D341Med (cell line): Measurements from ENCODE around the gene PTPRT.

ENCODE experiments used
- DNase-seq: peaks from one replicate; pipeline ENCODE4 v3.0.0; 2012; ENCODE audit warnings: low spot score

PTPRT gene

GRCh38 chr20:42461965-42462593 lies 727.6 kb downstream of the PTPRT start:
- DNase-seq, result no peak

- no peak for DNase-seq
Observed at GRCh38 chr20:42461291-42461690, 728.4 kb downstream of the PTPRT start.

GRCh38 chr20:42447270-42447669 lies 742.4 kb downstream of the PTPRT start:
- no peak for DNase-seq

- DNase-seq, result no peak
Observed at GRCh38 chr20:42444799-42445198, 744.9 kb downstream of the PTPRT start.

GRCh38 chr20:42443200-42443599 lies 746.5 kb downstream of the PTPRT start:
- no peak for DNase-seq

DNA sequence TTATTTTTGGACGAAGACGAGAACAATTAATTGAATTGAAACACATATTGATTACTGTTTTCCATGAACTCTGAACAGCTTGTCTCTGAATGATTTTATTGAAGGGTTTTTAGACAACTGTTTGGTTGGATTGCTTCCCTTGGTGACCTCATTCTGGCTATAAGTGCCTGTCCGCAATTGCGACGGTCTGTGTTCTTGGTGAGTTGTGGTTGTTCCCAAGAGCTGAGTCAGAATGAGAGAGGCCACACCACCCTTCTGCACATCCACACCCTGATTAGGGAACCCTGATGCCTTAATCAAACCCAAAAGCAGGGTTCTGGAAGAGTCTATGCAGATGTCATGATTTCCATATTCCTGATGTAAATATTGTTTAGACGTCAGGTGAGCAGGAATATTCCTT lies 747.0 kb downstream of the PTPRT start:
- no peak for DNase-seq

DNA sequence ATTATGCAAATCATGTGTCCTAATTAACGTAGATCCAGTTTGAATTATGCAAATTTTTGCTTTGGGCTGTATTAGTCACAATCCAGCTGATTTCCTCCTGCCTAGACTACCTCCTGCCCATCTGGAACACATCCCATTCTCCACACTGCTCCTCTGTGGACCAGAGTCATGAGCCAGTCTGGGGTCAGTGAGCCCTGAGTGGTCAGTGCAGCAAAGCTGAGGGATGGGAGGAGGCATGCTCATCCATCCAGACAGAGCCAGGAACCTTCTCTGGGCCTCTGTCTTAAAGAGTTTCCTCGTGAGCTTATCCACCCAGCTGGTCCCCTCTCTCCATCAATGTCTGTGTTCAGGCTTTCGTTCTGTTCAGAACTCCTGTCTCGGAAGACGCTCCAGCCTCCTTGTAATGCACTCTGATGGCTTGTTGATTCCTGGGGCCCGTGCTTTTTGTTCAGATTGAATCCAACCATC lies 747.8 kb downstream of the PTPRT start:
- DNase-seq, result no peak

DNA sequence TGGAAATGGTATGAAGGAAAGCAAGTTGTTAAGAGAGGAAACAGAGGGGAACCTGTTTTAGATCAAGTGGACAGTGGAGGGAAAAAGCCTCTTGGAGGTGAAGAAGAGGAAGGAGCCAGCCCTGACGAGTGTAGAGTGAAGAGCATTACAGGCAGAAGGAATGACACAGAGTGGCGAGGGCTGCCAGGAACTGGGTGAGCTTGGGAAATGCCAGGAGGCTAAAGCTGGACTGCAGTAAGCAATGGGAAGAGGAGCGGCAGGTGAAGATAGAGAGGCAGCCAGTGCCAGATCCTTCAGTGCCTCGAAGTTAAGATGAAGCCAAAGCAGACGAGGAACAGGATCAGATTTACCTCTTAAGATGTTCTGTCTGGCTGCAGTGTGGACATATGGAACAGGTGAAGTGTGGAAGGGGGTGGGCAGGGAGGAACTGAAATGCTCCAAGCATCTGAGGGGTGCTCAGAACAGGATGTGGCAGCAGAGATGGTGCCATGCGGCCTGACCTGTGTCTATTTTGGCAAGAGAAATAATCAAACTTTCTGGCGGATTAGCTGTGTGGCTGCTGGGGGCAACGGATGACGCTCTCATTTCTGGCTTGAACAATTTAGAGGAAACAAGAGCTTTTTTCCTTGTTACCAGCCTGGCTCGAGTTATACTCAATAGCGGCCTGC lies 748.4 kb downstream of the PTPRT start:
- no peak for DNase-seq

- no peak for DNase-seq
Observed at GRCh38 chr20:42435230-42435629, 754.5 kb downstream of the PTPRT start.

- no peak for DNase-seq
Observed at GRCh38 chr20:42432496-42433334, 757.0 kb downstream of the PTPRT start.

GRCh38 chr20:42430598-42430997 lies 759.1 kb downstream of the PTPRT start:
- DNase-seq, result no peak

DNA sequence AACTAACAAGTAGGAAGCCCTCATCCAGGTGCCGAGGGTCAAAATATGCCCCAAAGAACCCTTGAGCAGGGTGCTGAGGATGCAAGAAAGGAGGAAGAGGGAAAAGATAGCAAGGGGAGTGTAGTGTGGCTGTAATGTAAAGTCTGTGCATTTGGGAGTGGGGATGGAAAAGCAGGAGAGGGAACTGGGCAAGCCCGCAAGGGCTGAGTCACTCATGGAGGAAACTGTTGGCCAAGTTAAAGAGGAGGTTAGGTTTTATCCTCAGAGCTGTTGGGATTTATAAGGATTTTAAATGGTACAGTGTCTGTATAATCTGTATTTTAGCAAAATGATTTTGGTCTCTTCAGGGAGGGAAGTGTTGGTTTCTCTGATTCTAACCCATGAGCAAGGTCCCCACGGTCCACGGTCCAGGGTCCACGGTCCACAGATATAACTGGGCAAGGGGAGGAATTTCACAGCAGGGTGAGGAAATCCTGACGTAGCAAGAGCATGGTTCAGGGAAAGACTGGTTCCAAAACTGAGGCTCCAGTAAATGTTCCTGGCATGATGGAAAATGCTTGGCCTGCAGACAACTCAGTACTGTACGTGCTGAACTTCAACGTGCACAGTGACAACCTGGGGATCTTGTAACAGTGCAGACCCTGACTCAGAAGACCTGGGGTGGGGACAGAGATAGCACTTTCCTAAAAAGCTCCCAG lies 759.8 kb downstream of the PTPRT start:
- no peak for DNase-seq

DNA sequence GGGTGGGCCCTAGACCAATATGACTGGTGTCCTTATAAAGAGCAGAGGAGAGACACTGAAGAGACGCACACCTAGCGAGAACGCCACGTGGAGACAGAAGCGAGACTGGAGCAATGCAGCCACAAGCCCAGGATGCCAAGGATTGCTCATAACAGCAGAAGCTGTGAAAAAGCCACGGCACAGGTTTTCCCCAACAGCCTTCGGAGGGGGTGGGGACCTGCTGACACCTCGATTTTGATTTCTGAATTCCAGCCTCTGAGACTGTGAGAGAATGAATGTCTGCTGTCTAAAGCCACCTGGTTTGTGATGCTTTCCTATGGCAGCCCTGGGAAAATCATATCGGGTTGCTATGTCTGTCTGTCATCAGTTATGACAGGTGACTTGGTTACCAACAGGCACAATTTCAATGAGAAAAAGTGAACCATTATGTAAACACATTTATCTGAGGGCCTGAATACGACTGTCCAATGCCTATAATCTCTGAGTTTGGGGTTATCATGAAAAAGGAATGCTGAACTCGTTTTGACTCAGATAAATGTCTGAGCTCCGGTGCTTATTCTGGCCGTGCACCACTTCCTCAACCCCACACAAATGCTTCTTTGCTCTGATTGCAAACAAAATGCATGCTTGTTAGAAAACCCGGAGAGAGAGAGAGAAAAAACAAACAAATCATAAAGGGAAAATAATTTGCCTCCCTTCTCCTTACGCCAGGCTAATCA lies 769.7 kb downstream of the PTPRT start:
- no peak for DNase-seq

GRCh38 chr20:42406826-42407225 lies 782.9 kb downstream of the PTPRT start:
- DNase-seq, result peak; percentile 68

DNA sequence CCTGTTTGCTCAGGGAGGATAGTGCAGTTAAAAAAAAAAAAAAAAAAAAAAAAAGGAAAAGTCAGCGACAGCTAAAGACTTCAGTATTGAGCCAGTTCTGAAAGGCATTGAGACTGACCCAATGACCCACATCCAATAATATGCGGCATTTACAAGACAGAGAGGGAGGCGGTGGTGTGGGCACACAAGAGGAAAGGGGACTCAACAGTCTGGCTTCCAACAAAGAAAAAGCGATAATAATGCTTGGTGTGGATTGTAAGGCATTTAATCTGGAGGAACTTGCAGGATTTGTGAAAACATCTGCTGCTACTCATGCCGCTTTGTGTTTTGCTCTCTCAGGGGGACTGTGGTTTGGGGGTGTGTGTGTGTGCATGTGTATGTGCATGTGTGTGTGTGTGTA lies 787.3 kb downstream of the PTPRT start:
- DNase-seq, result peak; percentile 38

GRCh38 chr20:42401613-42402012 lies 788.1 kb downstream of the PTPRT start:
- no peak for DNase-seq

DNA sequence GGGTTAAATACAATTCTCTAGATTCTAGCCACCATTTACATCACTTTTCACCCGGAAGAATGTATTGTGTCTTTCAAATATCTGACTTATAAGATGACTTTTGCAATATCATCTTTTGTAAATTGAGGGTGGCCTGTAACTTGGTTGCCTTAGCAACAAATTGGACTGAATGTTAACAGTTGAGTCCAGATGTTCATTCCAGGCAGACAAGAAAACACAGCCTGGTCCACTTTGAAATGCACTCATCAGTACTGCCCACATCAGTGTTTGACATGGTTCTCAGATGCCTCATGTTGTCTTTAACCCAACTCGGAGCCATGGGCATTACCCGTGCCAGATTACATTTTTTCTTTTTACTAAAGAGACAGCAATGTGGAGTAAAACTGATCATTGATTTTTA lies 789.9 kb downstream of the PTPRT start:
- no peak for DNase-seq

DNA sequence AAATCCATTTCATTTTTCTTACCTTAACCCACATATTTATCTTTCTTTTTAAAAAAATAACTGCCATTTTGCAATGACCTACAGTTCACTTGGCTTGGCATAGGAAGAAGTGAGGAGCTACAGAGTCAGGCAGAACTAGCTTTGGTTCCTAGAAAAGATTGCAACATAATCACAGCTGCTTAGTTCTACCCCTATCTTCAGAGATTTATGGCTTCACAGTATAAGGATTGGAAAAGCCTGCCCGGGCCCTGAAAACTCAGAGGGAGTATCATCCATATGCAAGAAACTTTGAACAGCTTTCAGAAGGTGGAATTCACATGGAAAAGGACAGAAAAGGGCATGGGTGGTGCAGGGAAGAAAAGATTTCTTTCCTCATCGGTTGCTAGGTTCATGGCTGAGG lies 797.3 kb downstream of the PTPRT start:
- no peak for DNase-seq

- no peak for DNase-seq
Observed at GRCh38 chr20:42391807-42392206, 797.9 kb downstream of the PTPRT start.

- DNase-seq, result no peak
Observed at GRCh38 chr20:42380287-42380686, 809.4 kb downstream of the PTPRT start.

GRCh38 chr20:42379385-42379784 lies 810.3 kb downstream of the PTPRT start:
- DNase-seq, result no peak

- no peak for DNase-seq
Observed at GRCh38 chr20:42378826-42379225, 810.9 kb downstream of the PTPRT start.
